ENCODE results near the gene UBE2L5. TPM values are rescaled to one million over a fixed set of nuclear protein-coding genes. Genes with fewer than 3 reads are reported as not detected.

UBE2L5 gene
- total and polyA plus RNA-seq, 2 of the 13 experiments (the other 11 are each of a cell fraction or from before 2014, with no cell fraction given) = 0.13 TPM; not detected in 1

DNA sequence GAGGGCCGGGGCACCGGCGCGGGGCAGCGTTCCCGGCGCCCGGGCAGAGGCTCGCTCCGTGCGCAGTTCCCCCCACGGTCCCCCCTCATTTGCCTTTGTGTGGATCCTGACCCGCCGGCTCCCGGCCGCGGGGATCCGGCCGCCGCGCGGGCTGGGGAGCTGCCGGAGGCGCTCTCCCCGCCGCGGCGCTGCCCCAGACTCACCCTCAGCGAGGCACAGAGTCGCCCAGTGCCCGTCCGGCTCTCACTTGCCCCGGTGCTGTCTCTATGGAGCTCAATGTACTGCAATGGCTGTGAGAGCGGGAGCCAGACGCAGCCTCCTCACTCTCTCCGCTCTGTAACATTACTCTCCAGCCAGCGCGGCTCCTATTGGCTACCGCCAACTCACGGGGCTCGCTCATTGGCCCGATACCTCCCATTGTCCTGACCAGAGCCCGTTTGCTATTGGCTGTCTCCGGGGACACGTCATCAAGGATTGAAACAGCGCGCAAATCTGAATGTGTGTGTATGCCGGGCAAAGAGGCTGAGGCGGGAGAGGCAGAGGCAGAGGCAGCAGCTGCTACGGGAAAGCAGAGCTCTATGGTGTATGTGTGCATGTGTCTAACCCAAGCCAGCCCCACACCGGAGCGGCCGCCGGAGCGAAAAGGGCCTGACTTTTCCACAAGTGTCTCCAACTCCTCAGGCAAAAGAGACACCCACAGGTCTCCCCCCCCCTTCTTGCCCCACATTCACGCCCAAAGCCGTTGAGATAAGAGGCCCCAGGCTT, 43.5 kb downstream of the UBE2L5 start, which contains the start of gene HMGB1 (continued):
- TF ChIP-seq, protein P1, sequence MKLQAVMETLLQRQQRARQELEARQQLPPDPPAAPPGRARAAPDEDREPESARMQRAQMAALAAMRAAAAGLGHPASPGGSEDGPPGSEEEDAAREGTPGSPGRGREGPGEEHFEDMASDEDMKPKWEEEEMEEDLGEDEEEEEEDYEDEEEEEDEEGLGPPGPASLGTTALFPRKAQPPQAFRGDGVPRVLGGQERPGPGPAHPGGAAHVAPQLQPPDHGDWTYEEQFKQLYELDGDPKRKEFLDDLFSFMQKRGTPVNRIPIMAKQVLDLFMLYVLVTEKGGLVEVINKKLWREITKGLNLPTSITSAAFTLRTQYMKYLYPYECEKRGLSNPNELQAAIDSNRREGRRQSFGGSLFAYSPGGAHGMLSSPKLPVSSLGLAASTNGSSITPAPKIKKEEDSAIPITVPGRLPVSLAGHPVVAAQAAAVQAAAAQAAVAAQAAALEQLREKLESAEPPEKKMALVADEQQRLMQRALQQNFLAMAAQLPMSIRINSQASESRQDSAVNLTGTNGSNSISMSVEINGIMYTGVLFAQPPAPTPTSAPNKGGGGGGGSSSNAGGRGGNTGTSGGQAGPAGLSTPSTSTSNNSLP (IDR thresholded peaks at IDR 0.05; ENCODE audit: low read depth, low read length) = no peak
- TF ChIP-seq SAFB2 (CRISPR knock-in tag; IDR thresholded peaks at IDR 0.05; ENCODE audit: borderline replicate concordance, low read depth) (0 out of 2 replicates have a peak, but pooled peaks have one; percentile 37), HDAC2 (CRISPR knock-in tag; IDR thresholded peaks at IDR 0.05) (peak; percentile 57; the same call in 1 of the 2 replicates), NRL (CRISPR knock-in tag; IDR thresholded peaks at IDR 0.05; ENCODE audit: borderline replicate concordance) (peak; percentile 44; the same call in 1 of the 2 replicates), ATF7 (IDR thresholded peaks at IDR 0.05) (no peak), ATF7 (CRISPR knock-in tag; IDR thresholded peaks at IDR 0.05) (no peak), ZFP90 (CRISPR knock-in tag; IDR thresholded peaks at IDR 0.05; ENCODE audit: borderline replicate concordance) (no peak), ZNF224 (CRISPR knock-in tag; IDR thresholded peaks at IDR 0.05) (no peak), ZNF329 (CRISPR knock-in tag; IDR thresholded peaks at IDR 0.05; ENCODE audit: low read depth) (0 out of 2 replicates have a peak, but pooled peaks have one; percentile 48), HOXD1 (CRISPR knock-in tag; IDR thresholded peaks at IDR 0.05) (no peak), JUNB (CRISPR knock-in tag; IDR thresholded peaks at IDR 0.05; ENCODE audit: borderline replicate concordance) (peak; percentile 28; the same call in 1 of the 2 replicates), ZBTB46 (CRISPR knock-in tag; IDR thresholded peaks at IDR 0.05; ENCODE audit: borderline replicate concordance) (no peak), ARID2 (CRISPR knock-in tag; IDR thresholded peaks at IDR 0.05; ENCODE audit: borderline replicate concordance) (no peak), ZNF775 (CRISPR knock-in tag; IDR thresholded peaks at IDR 0.05; ENCODE audit: borderline replicate concordance) (no peak), REPIN1 (CRISPR knock-in tag; IDR thresholded peaks at IDR 0.05; ENCODE audit: borderline replicate concordance, low read depth) (peak; percentile 68; the same call in 1 of the 2 replicates), MBNL3 (CRISPR knock-in tag; conservative IDR thresholded peaks at IDR 0.05) (no peak), ZSCAN29 (CRISPR knock-in tag; conservative IDR thresholded peaks at IDR 0.05) (no peak), ZNF891 (CRISPR knock-in tag; IDR thresholded peaks at IDR 0.05) (peak; percentile 64; the same call in 1 of the 2 replicates), TBL1XR1 (IDR thresholded peaks at IDR 0.05; ENCODE audit: borderline replicate concordance, low read length, partially characterized antibody) (no peak), TARDBP (CRISPR knock-in tag; IDR thresholded peaks at IDR 0.05) (peak; percentile 66; the same call in 1 of the 2 replicates), PPARG (CRISPR knock-in tag; conservative IDR thresholded peaks at IDR 0.05) (no peak), CENPBD1 (CRISPR knock-in tag; IDR thresholded peaks at IDR 0.05; ENCODE audit: borderline replicate concordance, low read depth) (no peak), ZMYM4 (CRISPR knock-in tag; IDR thresholded peaks at IDR 0.05) (peak; percentile 80), GPN1 (CRISPR knock-in tag; IDR thresholded peaks at IDR 0.05; ENCODE audit: borderline replicate concordance) (no peak), ZNF432 (CRISPR knock-in tag; IDR thresholded peaks at IDR 0.05; ENCODE audit: borderline replicate concordance) (no peak)
- TF ChIP-seq, protein P2, sequence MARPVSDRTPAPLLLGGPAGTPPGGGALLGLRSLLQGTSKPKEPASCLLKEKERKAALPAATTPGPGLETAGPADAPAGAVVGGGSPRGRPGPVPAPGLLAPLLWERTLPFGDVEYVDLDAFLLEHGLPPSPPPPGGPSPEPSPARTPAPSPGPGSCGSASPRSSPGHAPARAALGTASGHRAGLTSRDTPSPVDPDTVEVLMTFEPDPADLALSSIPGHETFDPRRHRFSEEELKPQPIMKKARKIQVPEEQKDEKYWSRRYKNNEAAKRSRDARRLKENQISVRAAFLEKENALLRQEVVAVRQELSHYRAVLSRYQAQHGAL (CRISPR knock-in tag; IDR thresholded peaks at IDR 0.05; ENCODE audit: not compliant biosample characterization) = no peak

Measured in HepG2 (cell line).